ENCODE data around the gene SELE.
A peak's percentile ranks its signal among the peaks of the same experiment; 100 is the strongest.
"Not testable (repeated sequence)": the region's sequence is repeated elsewhere in the genome, so short reads cannot be mapped to it uniquely, and the experiment has no call there.

SELE gene

DNA sequence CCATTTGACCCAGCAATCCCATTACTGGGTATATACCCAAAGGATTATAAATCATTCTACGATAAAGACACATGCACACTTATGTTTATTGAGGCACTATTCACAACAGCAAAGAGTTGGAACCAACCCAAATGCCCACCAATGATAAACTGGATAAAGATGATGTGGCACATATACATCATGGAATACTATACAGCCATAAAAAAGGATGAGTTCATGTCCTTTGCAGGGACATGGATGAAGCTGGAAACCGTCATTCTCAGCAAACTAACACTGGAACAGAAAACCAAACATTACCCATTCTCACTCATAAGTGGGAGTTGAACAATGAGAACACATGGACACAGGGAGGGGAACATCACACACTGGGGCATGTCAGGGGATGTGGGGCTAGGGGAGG, 18.8 kb downstream of the SELE start:
- DNase-seq: not testable (repeated sequence)

DNA sequence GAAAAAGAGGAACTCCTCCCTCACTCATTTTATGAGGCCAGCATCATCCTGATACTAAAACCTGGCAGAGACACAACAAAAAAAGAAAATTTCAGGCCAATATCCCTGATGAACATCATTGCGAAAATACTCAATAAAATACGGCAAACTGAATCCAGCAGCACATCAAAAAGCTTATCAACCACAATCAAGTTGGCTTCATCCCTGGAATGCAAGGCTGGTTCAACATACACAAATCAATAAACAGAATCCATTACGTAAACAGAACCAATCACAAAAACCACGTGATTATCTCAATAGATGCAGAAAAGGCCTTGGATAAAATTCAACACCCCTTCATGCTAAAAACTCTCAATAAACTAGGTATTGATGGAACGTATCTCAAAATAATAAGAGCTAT, 20.8 kb downstream of the SELE start:
- DNase-seq: not testable (repeated sequence)

DNA sequence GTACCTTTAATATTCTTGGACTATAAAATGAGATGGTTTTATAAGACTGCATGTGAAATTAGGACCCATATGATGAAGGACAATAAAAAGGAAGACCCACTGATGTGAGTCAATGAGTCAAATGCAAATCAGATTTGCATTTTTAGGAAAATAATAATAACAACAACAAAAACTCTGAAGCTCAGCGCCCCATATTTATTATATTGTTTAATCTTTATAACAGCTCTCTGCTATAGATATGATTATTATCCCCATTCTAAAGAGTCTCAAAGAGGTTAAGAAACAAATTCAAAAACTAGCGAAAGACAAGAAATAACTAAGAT, 21.6 kb downstream of the SELE start:
- no peak for DNase-seq

DNA sequence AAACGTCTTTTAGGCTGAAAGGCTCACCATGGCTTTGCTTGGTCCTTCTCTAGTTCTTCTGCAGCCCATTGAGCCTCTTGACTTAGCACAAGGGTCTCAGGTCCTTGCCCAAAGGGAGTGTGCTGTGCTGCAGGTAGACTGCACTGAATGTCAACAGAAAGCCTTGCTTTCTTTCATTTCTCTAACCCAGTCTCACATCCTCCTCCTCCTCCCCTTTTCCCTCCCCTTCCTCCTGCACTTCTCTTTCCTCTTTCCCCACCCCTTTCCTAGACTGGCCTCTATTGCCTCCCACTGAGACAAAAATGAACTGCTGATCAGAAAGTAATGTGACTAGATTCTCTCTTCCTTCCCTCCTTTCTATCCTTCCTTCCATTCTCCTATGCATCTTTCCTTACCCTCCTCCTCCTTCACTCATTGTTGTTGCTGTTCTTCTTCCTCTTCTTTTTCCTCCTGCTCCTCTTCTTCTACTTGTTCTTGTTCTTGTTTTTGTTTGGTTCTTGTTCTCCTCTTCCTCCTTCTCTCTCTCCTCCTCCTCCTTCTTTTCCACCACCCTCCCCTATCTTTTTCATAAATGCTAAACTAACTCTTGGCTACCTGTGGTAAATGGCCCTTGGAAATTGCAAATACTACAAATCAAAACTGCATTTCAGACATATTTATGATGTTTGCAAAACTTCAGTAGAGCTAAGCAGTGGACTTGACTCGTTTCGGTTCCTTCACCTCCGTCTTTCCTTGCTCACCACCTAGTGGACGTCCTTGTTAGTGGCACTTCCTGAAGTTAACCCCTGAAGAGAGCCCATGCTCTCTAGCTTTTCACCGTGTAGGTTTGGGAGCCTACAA, 22.2 kb downstream of the SELE start, which contains the start of gene SELL:
Gene SELL (minus strand): TSS at position 152 of the 840 bp plus-strand sequence. CDS start 122 bp downstream, at position 30.
- DNase-seq: peak; percentile 62

DNA sequence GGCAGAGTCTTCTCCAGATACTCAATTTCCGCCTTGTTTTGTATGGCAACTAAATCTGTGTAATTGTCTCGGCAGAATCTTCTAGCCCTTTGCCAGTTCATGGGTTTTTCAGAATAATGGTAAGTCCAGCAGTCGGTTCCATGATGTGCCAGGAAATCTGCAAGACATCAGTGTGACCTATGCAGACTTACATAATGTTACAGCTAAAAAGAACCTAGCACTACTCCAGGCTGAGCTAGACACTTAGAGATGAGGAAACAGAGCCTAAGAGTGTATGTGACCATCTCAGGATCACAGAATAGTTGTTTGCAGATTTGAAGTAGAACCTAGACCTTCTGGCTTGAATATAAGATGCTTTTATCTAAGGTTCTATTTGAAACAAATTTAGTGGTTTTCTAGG, 25.2 kb downstream of the SELE start:
- no peak for DNase-seq

DNA sequence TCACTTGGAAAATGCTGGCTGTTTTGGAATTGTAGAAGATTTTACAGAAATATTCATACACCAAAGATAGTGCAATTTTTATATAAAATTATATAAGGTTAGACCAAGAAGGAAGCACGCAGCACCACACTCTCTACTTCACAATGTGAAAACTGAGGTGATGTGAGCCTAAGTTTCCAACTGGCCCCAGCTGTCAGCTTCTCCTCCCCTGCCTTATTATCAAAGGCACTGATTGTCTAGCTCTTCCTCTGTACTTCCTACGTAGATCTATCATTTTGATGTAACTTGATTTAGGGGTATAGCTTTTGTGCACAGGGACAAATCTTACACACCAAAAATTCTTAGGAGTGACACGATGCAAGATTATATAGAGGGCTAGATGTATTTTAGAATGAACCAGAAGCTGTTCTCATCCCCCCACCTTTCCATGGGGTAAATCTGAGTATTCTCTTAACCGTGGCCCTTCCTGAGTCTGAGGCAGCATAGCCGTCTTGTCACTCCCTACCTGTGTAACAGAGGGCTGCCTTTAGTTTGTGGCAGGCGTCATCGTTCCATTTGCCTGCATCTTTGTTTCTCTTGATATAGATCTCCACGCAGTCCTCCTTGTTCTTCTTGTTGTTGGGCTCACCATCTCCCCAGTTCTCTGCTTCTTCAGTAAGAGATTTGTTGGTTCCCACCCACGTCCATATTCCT, 25.8 kb downstream of the SELE start:
- DNase-seq: no peak

DNA sequence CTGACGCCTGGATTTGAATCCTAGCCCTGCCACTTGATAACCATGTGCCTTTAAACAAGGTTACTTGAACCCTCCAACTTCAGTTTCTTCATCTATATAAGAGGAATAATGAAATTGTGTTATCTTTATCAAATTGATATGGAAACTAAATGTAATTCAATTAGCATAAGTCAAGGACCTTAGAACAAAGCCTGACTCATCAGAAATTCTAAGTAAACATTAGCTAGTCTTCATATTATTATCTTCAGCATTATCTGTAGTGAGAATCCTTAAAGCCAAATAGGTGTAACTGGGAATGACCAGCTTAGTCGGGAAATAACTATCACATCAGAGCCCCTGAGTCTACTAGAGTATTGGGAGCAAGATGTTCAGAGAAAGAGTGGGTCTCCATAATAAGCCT, 29.1 kb downstream of the SELE start:
- DNase-seq: no peak

DNA sequence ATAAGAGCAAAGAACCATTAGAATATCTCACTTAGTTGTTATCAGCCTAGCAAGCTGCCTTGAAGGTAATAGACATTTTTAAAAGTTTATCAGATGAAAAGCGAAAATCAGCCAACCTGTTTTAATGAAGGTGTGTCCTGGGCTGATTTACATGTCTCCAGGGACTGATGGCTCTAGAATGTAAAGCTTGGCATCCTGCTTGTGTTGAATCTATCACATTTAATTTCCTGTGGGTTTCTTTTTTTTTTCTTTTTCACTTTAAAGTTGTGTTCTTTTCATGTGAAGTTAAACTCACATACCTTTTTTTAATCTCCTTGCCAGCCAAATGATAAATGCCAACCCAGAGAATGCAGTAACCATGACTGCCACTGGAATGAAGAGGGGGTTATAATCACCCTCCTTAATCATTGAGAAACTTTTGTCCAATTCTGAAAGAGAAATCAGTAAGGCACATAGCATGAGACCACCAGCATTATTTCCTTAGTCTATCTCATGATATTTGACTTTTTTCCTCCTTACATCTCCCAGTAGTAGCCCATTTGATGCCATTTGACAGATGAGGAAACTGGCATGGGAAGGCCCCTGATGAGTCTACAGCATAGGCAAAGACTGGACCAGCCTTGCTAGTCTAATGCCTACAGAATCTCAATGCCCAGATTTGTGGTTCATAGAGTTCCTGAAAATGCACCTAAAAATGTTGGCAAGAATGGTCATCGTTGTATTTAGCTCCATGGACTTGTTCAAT, 32.4 kb downstream of the SELE start:
- DNase-seq: no peak

DNA sequence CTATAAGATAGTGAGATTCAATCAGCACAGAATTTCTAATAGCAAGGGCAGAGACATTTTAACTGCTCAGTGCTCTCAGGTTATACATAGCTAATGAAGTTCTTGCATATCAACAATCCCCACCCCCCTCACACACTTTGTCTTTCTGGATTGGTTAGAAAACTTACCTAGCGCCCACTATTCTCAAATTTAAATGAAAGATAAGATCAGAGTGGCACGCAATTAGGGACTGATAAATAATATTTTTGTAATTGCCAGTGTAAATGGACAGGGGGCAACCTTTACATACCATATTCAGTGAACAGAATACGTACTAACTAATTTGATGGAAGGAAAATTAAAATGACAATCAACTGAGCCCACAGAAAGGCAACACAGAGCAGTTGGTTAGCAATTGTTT, 34.2 kb downstream of the SELE start:
- DNase-seq: no peak

DNA sequence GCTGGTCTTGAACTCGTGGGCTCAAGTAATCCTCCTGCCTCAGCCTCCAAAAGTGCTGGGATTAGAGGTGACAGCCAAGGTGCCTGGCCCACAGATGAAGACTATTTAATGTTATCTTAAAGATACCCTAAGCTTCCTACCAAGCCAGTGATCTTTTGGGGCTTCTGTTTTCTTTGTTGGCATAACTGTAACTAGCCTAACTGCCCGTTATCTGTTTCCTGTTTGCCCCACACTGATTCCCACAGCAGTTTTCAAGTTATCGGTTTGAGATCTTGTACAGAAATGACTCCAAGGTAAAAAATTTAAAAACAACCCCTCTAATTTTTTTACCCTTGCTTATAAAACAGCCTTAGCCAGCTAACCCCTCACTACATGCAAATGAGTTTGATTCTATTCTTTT, 34.9 kb downstream of the SELE start:
- DNase-seq: no peak

DNA sequence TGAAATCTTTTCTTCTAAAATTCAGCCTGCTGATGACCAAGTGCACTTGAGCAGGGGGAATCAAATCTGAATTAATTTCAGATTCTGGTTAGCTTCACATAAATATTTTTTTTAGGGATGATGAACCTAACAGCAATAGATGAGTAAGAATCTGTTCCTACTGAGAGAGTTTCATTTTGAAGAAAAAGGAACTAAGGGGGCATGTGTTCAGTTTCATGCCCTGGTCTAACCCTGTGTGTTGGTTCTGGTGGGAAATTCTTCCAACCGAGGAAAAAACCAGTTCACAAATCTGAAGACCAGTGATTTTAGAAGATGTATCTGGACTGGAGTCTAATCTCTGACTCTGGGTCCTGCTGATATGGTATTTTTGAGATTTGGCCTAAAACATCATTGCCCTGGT, 36.1 kb downstream of the SELE start:
- DNase-seq: no peak

DNA sequence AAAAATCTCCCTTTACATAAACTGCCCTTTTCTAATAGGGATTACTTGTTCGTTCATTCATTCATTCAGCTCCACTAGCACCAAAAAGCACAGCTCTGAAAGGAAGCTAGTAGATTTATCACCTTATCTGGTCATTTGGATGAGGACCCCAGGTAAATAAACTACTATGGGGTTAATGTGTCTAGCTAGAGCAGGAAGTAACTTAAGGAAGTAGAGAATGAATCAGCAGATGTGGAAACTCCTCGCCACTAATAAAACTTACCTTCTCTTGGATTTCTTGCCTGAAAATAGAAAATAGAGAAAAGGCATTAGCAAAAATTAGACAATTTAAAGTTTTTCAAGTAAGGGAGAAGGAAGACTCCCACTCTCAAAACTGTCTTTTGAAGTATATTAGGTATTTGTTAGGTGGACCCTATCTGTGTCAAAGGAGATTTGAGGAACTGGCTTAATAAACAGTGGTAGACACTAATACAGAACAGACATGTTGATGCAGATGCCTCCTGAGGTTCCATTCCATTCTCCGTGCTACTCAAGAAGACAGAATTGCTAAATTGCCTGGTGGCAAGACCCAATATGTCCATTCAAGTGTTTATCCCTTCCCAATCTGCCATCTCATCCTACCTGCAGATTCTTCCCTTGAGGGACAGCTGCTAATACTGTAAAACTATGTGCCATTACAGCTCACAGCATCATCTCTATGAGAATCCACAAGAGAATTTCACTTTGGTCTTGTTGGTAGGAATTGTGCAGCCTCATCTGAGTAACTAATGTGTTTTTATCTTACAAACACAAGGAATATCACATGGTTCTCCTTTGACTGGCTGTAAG, 37.4 kb downstream of the SELE start:
- no peak for DNase-seq

DNA sequence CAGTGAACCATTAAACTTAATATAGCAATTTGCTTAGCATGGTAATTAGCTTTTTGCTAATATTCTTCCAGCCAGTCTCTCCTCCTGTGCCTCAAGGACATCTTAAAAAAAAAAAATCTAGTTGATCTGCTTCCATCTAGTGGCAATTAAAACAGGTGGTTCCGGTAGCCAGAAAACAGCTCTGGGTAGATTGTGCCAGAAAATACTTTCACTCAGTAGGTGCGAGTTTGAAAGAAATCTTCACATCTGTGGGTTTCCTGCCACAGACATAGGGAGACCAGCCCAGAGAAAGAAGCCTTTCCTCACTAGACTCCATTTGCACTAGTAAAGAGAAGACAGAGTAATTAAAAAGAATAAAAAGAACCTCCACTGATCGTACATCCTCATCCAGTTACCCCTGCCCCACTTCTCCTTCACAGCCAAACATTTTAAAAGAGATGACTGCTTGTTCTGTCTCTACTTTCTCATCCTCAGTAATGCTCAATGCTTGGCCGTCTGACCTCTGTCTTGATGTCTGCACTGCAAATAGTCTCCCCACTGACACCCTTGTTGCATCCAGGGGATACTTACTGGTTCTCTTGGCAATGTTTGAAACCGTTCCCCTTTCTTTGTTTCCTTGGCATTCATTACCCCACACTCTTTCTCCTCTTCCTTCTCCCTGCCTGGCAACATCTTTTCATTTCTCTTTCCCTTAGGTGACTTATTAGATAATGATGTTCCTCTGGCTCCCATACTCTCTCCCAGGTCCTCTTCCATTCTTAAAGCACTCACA, 39.4 kb downstream of the SELE start:
- DNase-seq: no peak

DNA sequence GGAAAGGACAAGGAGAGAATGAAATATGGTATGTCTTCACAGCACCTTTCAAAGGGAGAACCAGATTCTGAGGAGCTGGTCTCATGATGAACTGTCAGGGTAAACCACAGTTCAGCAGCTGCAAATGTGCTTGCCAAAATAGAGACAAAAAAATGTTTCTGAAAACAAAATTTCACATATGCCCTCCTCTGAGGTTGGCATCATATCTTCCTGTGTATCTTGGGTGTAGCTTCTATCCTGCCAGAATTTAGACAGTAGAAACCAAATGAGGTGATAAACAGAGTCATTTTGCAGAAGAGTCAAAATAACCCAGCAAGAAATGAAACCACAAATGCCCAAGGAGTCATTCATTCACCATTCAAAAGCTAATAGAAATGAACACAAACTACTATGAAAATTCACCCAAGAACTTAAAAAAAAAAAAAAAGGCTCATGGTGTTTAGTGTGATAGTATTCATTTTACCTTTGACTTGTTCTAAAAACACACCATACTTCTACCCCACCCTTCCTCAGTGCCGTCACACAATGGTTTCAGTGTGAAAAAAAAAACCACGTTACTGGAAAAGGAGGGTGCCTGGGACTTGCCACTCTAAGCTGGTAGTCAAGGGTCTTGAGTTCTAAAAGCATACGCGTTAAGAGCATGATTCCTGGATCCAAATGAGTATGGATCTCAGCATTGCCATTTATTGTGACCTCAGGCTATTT, 41.0 kb downstream of the SELE start:
- no peak for DNase-seq

DNA sequence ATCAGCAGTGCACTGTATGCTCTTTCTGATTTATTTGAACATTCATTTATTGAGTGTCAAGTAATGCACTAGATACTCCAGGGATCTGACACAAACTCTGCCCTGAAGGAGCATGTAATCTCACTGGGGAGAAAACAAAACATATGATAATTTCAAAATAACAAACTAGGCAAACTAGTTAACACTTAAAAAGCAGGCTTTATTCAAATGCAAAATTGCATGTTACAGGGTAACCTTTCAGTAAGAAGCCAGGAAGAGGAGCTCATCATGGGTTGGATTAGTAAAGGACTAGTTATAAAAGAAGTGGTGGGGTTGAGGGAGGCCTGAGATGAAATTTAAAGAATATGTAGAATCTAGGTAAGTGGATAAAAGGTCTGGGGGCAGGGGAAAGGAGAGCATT, 43.4 kb downstream of the SELE start:
- no peak for DNase-seq

DNA sequence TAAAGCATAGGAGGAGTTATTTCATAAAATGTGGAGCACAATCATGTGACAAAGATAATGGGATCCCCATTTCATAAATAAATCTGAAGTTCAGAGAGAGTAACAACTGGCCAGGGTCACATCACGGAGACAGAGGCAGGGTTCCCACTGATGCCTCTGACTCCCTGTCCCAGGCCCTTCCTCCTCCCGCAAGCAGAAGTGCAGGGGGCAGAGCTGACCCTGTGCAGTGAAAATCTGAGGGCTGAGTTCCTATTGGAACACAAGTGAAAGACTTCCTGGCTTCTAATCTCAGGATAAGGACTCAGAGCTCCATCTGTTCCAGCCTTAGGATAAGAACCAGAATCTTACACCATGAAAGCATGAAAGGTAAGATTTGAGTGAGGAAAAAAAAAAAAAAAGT, 44.5 kb downstream of the SELE start:
- no peak for DNase-seq

DNA sequence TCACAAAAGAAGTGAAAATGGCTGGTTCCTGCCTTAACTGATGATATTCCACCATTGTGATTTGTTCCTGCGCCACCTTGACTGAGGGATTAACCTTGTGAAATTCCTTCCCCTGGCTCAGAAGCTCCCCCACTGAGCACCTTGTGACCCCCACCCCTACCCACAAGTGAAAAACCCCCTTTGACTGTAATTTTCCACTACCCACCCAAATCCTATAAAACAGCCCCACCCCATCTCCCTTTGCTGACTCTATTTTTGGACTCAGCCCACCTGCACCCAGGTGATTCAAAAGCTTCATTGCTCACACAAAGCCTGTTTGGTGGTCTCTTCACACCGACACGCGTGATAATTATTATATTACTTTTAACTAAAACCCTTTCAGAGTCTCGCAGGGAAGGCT, 45.5 kb downstream of the SELE start:
- DNase-seq: not testable (repeated sequence)

DNA sequence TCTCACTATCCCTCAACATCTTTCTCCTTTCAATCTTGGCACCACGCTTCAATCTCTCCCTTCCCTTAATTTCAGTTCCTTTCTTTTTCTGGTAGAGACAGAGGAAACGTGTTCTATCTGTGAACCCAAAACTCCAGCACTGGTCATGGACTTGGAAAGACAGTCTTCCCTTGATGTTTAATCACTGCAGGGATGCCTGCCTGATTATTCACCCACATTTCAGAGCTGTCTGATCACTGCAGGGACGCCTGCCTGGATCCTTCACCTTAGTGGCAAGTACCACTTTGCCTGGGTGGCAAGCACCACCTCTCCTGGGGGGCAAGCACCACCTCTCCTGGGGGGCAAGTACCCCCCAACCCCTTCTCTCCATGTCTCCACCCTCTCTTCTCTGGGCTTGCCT, 50.2 kb downstream of the SELE start:
- no peak for DNase-seq

DNA sequence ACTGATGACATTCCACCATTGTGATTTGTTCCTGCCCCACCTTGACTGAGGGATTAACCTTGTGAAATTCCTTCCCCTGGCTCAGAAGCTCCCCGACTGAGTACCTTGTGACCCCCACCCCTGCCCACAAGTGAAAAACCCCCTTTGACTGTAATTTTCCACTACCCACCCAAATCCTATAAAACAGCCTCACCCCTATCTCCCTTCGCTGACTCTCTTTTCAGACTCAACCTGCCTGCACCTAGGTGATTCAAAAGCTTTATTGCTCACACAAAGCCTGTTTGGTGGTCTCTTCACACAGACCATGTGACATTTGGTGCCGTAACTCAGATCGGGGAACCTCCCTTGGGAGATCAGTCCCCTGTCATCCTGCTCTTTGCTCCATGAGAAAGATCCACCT, 50.7 kb downstream of the SELE start:
- DNase-seq: not testable (repeated sequence)

DNA sequence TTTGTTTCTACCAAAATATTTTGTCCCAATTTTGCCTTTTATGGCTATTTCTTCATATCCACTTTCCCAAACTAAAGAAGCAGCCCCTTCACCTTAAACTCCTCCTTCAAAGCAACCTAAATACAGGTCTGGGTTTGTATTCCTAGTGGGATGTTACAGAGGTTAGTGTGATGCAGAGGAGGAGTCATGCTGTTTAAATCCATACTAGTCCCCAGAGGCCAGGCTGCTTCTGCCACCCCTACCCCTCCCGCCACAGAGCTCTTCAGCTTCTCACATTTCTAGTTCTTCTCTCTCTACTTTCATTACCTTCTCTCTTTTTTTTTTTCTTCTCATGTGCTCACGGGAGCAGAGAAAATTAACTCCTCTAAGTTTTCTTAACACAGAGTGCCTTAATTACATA, 51.8 kb downstream of the SELE start:
- no peak for DNase-seq

DNA sequence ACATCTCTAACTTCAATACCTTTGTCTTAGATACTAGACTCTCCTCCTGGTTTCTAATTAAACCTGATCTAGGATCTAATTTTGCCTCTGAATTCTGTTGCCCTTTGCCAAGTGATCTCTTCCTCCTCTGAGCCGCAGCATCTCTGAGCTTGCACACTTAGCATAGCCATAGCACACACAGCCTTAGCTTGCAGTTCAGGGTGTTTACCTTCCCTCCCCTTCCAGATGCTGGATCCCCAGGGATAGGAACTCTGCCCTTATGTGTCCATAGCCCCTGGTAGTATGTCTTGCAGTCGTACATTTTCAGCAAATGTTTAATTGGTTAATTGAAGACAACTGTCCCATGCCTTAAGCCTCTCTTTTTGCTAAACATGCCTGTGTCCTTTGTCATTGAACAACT, 52.7 kb downstream of the SELE start:
- no peak for DNase-seq

Measured in EL (cell line).